ENCODE measurements around the gene FEZ2. TPM values are rescaled to one million over a fixed set of nuclear protein-coding genes. Genes with fewer than 3 reads are reported as not detected.

Gene FEZ2
- polyA plus RNA-seq, 1 donor (not counting 4 experiments of a cell fraction or from before 2014, with no cell fraction given), result 56.2 TPM

DNA sequence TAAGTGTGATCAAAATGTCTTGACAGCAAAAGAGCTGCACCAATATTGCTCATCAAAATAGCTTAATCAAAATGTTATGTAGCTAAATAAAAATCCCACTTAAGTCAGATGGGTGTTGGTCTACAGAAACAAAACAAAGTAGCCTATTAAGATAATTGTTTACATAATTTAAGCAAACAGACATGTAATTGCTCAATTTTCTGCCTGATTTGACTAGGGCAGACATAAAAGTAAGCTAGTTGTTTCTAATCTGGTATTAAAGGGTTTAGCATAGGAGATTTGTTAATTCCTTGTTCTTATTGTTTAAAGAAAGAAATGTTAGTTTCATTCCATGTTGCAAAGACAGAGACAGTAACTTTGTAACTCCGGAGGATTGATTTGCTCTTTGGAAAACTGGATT lies 11.5 kb upstream of the FEZ2 start:
- DNase-seq (ENCODE audit: low read depth, low spot score) (no peak), FAIRE-seq (no peak)
- no peak overlapping the region for H3K27ac ChIP-seq (ENCODE audit: control insufficient read depth, insufficient read depth, low read length)
- dilution Hi-C loops (cut with MboI; ENCODE audit: extremely low pct_ligation_motif_present, low sequenced_read_pairs), result no loop called here
- no peak overlapping the region for H3K4me3 ChIP-seq (ENCODE audit: control insufficient read depth in 2 of 3, extremely low read depth in 1 of 3, insufficient read depth in 2 of 3, low read depth in 1 of 3, low read length in 3 of 3)
- H3K79me2 ChIP-seq (ENCODE audit: control insufficient read depth, insufficient read depth, low read length), result no peaks in the 10 kb centered on the region
- no peaks in the 10 kb centered on the region for H3K27me3 ChIP-seq (ENCODE audit: control insufficient read depth, extremely low read depth, insufficient read depth, low read length)
- no peak overlapping the region for H3K9ac ChIP-seq (ENCODE audit: control insufficient read depth, extremely low read depth, insufficient read depth, low read length)
- no peaks in the 10 kb centered on the region for H3K9me3 ChIP-seq (ENCODE audit: control insufficient read depth, low read depth, low read length)
- TF ChIP-seq, protein P1, sequence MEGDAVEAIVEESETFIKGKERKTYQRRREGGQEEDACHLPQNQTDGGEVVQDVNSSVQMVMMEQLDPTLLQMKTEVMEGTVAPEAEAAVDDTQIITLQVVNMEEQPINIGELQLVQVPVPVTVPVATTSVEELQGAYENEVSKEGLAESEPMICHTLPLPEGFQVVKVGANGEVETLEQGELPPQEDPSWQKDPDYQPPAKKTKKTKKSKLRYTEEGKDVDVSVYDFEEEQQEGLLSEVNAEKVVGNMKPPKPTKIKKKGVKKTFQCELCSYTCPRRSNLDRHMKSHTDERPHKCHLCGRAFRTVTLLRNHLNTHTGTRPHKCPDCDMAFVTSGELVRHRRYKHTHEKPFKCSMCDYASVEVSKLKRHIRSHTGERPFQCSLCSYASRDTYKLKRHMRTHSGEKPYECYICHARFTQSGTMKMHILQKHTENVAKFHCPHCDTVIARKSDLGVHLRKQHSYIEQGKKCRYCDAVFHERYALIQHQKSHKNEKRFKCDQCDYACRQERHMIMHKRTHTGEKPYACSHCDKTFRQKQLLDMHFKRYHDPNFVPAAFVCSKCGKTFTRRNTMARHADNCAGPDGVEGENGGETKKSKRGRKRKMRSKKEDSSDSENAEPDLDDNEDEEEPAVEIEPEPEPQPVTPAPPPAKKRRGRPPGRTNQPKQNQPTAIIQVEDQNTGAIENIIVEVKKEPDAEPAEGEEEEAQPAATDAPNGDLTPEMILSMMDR (optimal IDR thresholded peaks at IDR 0.05 in 1 of 3, IDR thresholded peaks at IDR 0.05 in 1 of 3, conservative IDR thresholded peaks at IDR 0.05 in 1 of 3; ENCODE audit: extremely low read depth in 1 of 3, insufficient read depth in 2 of 3, low read length in 3 of 3), result no peak
- no peak for TF ChIP-seq EZH2 (IDR thresholded peaks at IDR 0.05; ENCODE audit: low read length)
- no peak overlapping the region for H3K4me2 ChIP-seq (ENCODE audit: control insufficient read depth, extremely low read depth, insufficient read depth, low read depth, low read length)
- H2AFZ ChIP-seq (ENCODE audit: control insufficient read depth, low read length), result no peak overlapping the region
- H3K9me1 ChIP-seq (ENCODE audit: control insufficient read depth, extremely low read depth, insufficient read depth, low read length), result no peaks in the 10 kb centered on the region
- H4K20me1 ChIP-seq (ENCODE audit: control insufficient read depth, extremely low read depth, insufficient read depth, low read length), result no peaks in the 10 kb centered on the region
- H3K36me3 ChIP-seq (ENCODE audit: control insufficient read depth in 2 of 2, extremely low read depth in 1 of 2, insufficient read depth in 2 of 2, low read length in 2 of 2), result no peaks in the 10 kb centered on the region
- no peaks in the 10 kb centered on the region for H3K4me1 ChIP-seq (ENCODE audit: control insufficient read depth, extremely low read depth, insufficient read depth, low read length)

DNA sequence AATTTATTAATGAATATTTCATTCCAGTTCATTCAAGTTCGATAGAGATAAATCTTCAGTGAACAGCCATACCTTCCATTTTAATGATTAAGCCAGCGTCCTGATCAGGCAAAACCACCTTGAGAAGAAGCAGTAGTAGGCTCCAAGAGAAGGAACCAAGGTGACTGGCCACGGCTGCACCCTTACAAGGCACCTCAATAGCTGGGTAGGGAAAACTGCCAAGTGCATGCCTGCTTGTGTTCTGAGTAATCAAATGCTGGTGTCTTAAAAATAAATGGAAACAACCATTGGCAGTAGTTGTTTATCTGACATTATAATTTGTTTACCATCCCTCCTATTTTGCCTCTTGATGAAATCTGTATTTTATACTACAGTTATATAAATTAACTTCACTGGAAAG lies 10.0 kb upstream of the FEZ2 start:
- no peak for TF ChIP-seq EZH2 (IDR thresholded peaks at IDR 0.05; ENCODE audit: low read length)
- TF ChIP-seq, protein P1 (optimal IDR thresholded peaks at IDR 0.05 in 1 of 3, IDR thresholded peaks at IDR 0.05 in 1 of 3, conservative IDR thresholded peaks at IDR 0.05 in 1 of 3; ENCODE audit: extremely low read depth in 1 of 3, insufficient read depth in 2 of 3, low read length in 3 of 3), result no peak
- Histone ChIP-seq H3K36me3 (ENCODE audit: control insufficient read depth in 2 of 2, extremely low read depth in 1 of 2, insufficient read depth in 2 of 2, low read length in 2 of 2) (no peaks in the 10 kb centered on the region), H3K9me1 (ENCODE audit: control insufficient read depth, extremely low read depth, insufficient read depth, low read length) (no peaks in the 10 kb centered on the region), H3K9me3 (ENCODE audit: control insufficient read depth, low read depth, low read length) (no peaks in the 10 kb centered on the region), H4K20me1 (ENCODE audit: control insufficient read depth, extremely low read depth, insufficient read depth, low read length) (no peaks in the 10 kb centered on the region), H3K9ac (ENCODE audit: control insufficient read depth, extremely low read depth, insufficient read depth, low read length) (no peak overlapping the region), H3K4me3 (ENCODE audit: control insufficient read depth in 2 of 3, extremely low read depth in 1 of 3, insufficient read depth in 2 of 3, low read depth in 1 of 3, low read length in 3 of 3) (no peak overlapping the region), H3K4me1 (ENCODE audit: control insufficient read depth, extremely low read depth, insufficient read depth, low read length) (no peaks in the 10 kb centered on the region), H3K79me2 (ENCODE audit: control insufficient read depth, insufficient read depth, low read length) (no peaks in the 10 kb centered on the region), H3K27ac (ENCODE audit: control insufficient read depth, insufficient read depth, low read length) (no peak overlapping the region), H3K27me3 (ENCODE audit: control insufficient read depth, extremely low read depth, insufficient read depth, low read length) (no peaks in the 10 kb centered on the region), H2AFZ (ENCODE audit: control insufficient read depth, low read length) (no peak overlapping the region), H3K4me2 (ENCODE audit: control insufficient read depth, extremely low read depth, insufficient read depth, low read depth, low read length) (no peak overlapping the region)
- DNase-seq (ENCODE audit: low read depth, low spot score) (no peak), FAIRE-seq (no peak)
- dilution Hi-C loops (cut with MboI; ENCODE audit: extremely low pct_ligation_motif_present, low sequenced_read_pairs), result no loop called here
